C4-2B (cell line): ENCODE measurements around the gene EML3.

ENCODE experiments used
- H3K27ac ChIP-seq: fragments of 450-650 bp; 2 replicates; pipeline ENCODE4 v1.5.1; 2017
- CTCF ChIP-seq: fragments of 450-650 bp; conservative IDR thresholded peaks from 2 replicates; pipeline ENCODE4 v1.5.1; 2017; ENCODE audit warnings: mild to moderate bottlenecking
- ZFX ChIP-seq: fragments of 450-650 bp; IDR thresholded peaks from 2 replicates; pipeline ENCODE4 v1.6.1; 2017

The EML3 gene

GRCh38 chr11:62555464-62556107, 57.0 kb downstream of the EML3 start:
- H3K27ac ChIP-seq = peak overlapping the region; percentile 83
- no peak for TF ChIP-seq CTCF
- no peak for TF ChIP-seq ZFX

GRCh38 chr11:62554387-62555167, 58.0 kb downstream of the EML3 start:
- peak overlapping the region; percentile 83 for H3K27ac ChIP-seq
- TF ChIP-seq CTCF (no peak), ZFX (no peak)

GRCh38 chr11:62553839-62554361, 58.7 kb downstream of the EML3 start:
- no peak for TF ChIP-seq CTCF
- TF ChIP-seq ZFX = no peak
- peak overlapping the region; percentile 83 for H3K27ac ChIP-seq

GRCh38 chr11:62553080-62553838, 59.3 kb downstream of the EML3 start:
- no peak for TF ChIP-seq ZFX
- no peak for TF ChIP-seq CTCF
- peak overlapping the region; percentile 83 for H3K27ac ChIP-seq

- H3K27ac ChIP-seq = peak overlapping the region; percentile 83
- TF ChIP-seq ZFX (no peak), CTCF (no peak)
Measured at GRCh38 chr11:62552485-62553079, 60.0 kb downstream of the EML3 start.
